GM11168 (cell line): ENCODE measurements around the gene FOXP1.

ENCODE experiments used
- in situ Hi-C: fragments of 300-500 bp; cut with MboI; formaldehyde crosslinking; loops from one replicate; pipeline ENCODE4 v1.12.0; 2022; ENCODE audit warnings: low sequenced_read_pairs; ENCODE audit not compliant: unreplicated experiment

The FOXP1 gene

GRCh38 chr3:71568207-71568606 lies 15.3 kb downstream of the FOXP1 start:
- in situ Hi-C loops, result no loop called here

GRCh38 chr3:71566776-71567175 lies 16.8 kb downstream of the FOXP1 start:
- in situ Hi-C loops, result no loop called here

- in situ Hi-C loops, result no loop called here
Observed at GRCh38 chr3:71565976-71566375, 17.6 kb downstream of the FOXP1 start.

GRCh38 chr3:71565316-71565715 lies 18.2 kb downstream of the FOXP1 start:
- in situ Hi-C loops, result no loop called here

- in situ Hi-C loops, result no loop called here
Observed at GRCh38 chr3:71564361-71564760, 19.2 kb downstream of the FOXP1 start.

GRCh38 chr3:71563827-71564226 lies 19.7 kb downstream of the FOXP1 start:
- in situ Hi-C loops, result no loop called here

GRCh38 chr3:71562938-71563337 lies 20.6 kb downstream of the FOXP1 start:
- in situ Hi-C loops, result no loop called here

- in situ Hi-C loops, result no loop called here
Observed at GRCh38 chr3:71560665-71561064, 22.9 kb downstream of the FOXP1 start.

GRCh38 chr3:71559578-71560162 lies 23.9 kb downstream of the FOXP1 start:
- in situ Hi-C loops, result no loop called here

- in situ Hi-C loops, result no loop called here
Observed at GRCh38 chr3:71559021-71559420, 24.5 kb downstream of the FOXP1 start.

- in situ Hi-C loops, result no loop called here
Observed at GRCh38 chr3:71554649-71555048, 28.9 kb downstream of the FOXP1 start.

- in situ Hi-C loops, result no loop called here
Observed at GRCh38 chr3:71551311-71551919, 32.1 kb downstream of the FOXP1 start.

- in situ Hi-C loops, result no loop called here
Observed at GRCh38 chr3:71549951-71550350, 33.6 kb downstream of the FOXP1 start.

GRCh38 chr3:71548705-71549384 lies 34.7 kb downstream of the FOXP1 start:
- in situ Hi-C loops, result no loop called here

GRCh38 chr3:71547249-71548198 lies 36.0 kb downstream of the FOXP1 start:
- in situ Hi-C loops, result no loop called here

GRCh38 chr3:71546821-71547220 lies 36.7 kb downstream of the FOXP1 start:
- in situ Hi-C loops, result no loop called here

- in situ Hi-C loops, result no loop called here
Observed at GRCh38 chr3:71545330-71545729, 38.2 kb downstream of the FOXP1 start.

- in situ Hi-C loops, result no loop called here
Observed at GRCh38 chr3:71543371-71544016, 40.0 kb downstream of the FOXP1 start.

GRCh38 chr3:71542521-71543370 lies 40.8 kb downstream of the FOXP1 start:
- in situ Hi-C loops, result no loop called here
